RWPE2 (cell line): Measurements from ENCODE around the gene AKAP9.

ENCODE experiments used
- ATAC-seq: fragments of 200-7000 bp; cut with Tn5 transposase; 3 replicates; pipeline ENCODE4 v1.9.1; 2021; ENCODE audit warnings: low read depth
- DNase-seq: peaks from one replicate; pipeline ENCODE4 v3.0.0-alpha.2; 2020; ENCODE audit warnings: low spot score
- H3K27ac ChIP-seq: fragments of 450-650 bp; 2 replicates; pipeline ENCODE4 v1.5.1; 2017; ENCODE audit warnings: mild to moderate bottlenecking; ENCODE audit not compliant: poor library complexity, severe bottlenecking
- H3K27me3 ChIP-seq: fragments of 250-450 bp; sonication (Bioruptor Pico); 2 replicates; pipeline ENCODE4 v1.5.1; 2021; ENCODE audit warnings: mild to moderate bottlenecking, moderate library complexity; ENCODE audit not compliant: insufficient read depth, poor library complexity, severe bottlenecking
- H3K36me3 ChIP-seq: fragments of 250-450 bp; sonication (Bioruptor Pico); 2 replicates; pipeline ENCODE4 v1.5.1; 2020; ENCODE audit warnings: low read depth, mild to moderate bottlenecking, moderate library complexity
- H3K4me1 ChIP-seq: fragments of 250-450 bp; sonication (Bioruptor Pico); 2 replicates; pipeline ENCODE4 v1.5.1; 2021; ENCODE audit warnings: mild to moderate bottlenecking, moderate library complexity; ENCODE audit not compliant: insufficient read depth, poor library complexity, severe bottlenecking
- H3K4me3 ChIP-seq: fragments of 250-450 bp; sonication (Bioruptor Pico); 2 replicates; pipeline ENCODE4 v1.5.1; 2021; ENCODE audit warnings: mild to moderate bottlenecking, moderate library complexity; ENCODE audit not compliant: severe bottlenecking
- H3K9me3 ChIP-seq: fragments of 250-450 bp; sonication (Bioruptor Pico); 2 replicates; pipeline ENCODE4 v1.5.1; 2021; ENCODE audit warnings: mild to moderate bottlenecking, moderate library complexity; ENCODE audit not compliant: severe bottlenecking
- CTCF ChIP-seq: fragments of 450-650 bp; IDR thresholded peaks from one replicate; pipeline ENCODE4 v1.5.1; 2017; ENCODE audit warnings: mild to moderate bottlenecking, moderate library complexity; ENCODE audit not compliant: poor library complexity, severe bottlenecking

The AKAP9 gene

GRCh38 chr7:91913612-91914011, 27.1 kb upstream of the AKAP9 start:
- Histone ChIP-seq H3K9me3 (no peaks in the 10 kb centered on the region), H3K27me3 (no peaks in the 10 kb centered on the region), H3K4me1 (no peaks in the 10 kb centered on the region), H3K4me3 (no peak overlapping the region), H3K27ac (no peak overlapping the region), H3K36me3 (no peaks in the 10 kb centered on the region)
- no peak for DNase-seq
- ATAC-seq, result no peak
- TF ChIP-seq CTCF, result no peak

DNA sequence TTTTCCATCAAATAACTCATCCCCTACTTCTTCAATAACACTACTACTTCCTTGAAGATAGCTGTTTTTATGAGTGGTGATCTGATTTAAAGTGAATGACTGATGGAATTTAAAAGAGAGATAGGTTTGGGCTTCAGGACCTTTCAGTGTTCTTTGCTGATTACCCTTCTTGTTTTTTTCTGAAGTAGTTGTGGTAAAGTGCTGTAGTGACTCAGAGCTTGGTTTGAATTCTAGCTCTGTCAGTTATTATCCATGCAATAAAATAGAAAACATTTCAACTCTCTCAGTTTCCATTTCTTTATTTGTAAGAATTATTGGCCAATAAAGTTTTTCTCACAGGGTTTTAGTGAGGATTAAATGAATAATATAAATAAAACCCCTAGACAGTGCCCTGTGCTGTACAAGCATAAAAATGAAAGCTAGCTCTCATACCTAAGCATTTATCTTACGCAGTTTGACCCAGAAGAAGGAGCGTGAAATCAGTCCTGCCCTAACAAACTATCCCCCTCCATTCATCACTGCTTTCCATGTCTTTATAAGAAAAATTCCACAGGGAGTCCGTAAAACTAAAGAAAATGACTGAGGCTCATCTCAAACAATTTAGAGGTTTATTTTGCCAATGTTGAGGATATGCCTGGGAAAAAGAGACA, 25.1 kb upstream of the AKAP9 start:
- Histone ChIP-seq H3K4me3 (no peak overlapping the region), H3K4me1 (no peaks in the 10 kb centered on the region), H3K9me3 (no peaks in the 10 kb centered on the region), H3K27me3 (no peaks in the 10 kb centered on the region), H3K27ac (no peak overlapping the region), H3K36me3 (no peaks in the 10 kb centered on the region)
- DNase-seq, result no peak
- TF ChIP-seq CTCF, result no peak
- ATAC-seq, result no peak

DNA sequence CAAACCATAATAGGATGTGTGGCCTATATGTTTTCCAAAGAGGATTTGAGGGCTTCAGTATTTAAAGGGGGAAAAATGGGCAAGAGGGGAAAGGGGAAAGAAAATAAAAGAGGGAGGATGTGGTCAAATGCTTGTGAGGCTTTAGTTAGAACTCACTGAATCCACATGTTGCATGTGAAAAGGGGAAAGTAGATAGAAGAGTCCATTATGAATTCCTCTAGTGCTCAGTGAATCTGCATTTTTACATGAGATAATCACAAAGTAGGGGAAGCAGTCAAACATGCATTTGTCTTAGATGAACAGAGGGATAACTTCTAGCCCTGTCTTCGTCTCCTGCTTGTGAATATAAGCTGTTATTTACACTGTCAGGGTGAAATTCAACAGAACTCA, 24.6 kb upstream of the AKAP9 start:
- Histone ChIP-seq H3K27ac (no peak overlapping the region), H3K9me3 (no peaks in the 10 kb centered on the region), H3K4me3 (no peak overlapping the region), H3K27me3 (no peaks in the 10 kb centered on the region), H3K36me3 (no peaks in the 10 kb centered on the region), H3K4me1 (no peaks in the 10 kb centered on the region)
- no peak for ATAC-seq
- TF ChIP-seq CTCF, result no peak
- no peak for DNase-seq

- no peaks in the 10 kb centered on the region for H3K9me3 ChIP-seq
- no peak overlapping the region for H3K27ac ChIP-seq
- H3K4me3 ChIP-seq, result no peak overlapping the region
- DNase-seq, result no peak
- TF ChIP-seq CTCF, result no peak
- no peaks in the 10 kb centered on the region for H3K4me1 ChIP-seq
- H3K36me3 ChIP-seq, result no peaks in the 10 kb centered on the region
- no peak for ATAC-seq
- no peaks in the 10 kb centered on the region for H3K27me3 ChIP-seq
Observed at GRCh38 chr7:91918356-91918755, 22.3 kb upstream of the AKAP9 start.

- TF ChIP-seq CTCF, result no peak
- ATAC-seq, result no peak
- Histone ChIP-seq H3K9me3 (no peaks in the 10 kb centered on the region), H3K4me1 (no peaks in the 10 kb centered on the region), H3K36me3 (no peaks in the 10 kb centered on the region), H3K27ac (no peak overlapping the region), H3K4me3 (no peak overlapping the region), H3K27me3 (no peaks in the 10 kb centered on the region)
- DNase-seq, result no peak
Observed at GRCh38 chr7:91922857-91923256, 17.8 kb upstream of the AKAP9 start.
